GM12801 (cell line): ENCODE results near the gene DCAF6.

Source experiments
- TF ChIP-seq, protein P1 (sequence below): IDR thresholded peaks from one replicate; pipeline ENCODE4 v1.5.1; 2011; ENCODE audit warnings: control low read depth; ENCODE audit not compliant: insufficient read length; ENCODE audit errors: extremely low read depth

DCAF6 gene

DNA sequence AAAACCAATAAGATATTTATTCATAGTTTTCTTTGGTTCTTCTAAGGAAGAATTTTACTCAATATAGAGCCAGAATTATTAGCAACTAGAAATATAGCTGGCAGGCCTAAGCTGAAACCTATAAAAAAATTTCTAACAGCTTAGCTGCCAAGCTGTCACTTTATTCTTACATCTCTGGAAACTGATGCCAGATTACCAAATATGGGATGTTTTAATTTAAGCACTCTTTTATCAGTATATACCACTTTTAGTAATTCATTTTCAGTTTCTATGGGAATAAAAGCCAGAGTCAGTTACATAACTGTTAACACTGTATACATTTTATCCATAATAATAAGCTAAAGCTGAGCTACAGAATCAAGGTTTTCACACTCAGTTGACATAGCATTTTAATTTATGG, 69.0 kb downstream of the DCAF6 start:
- TF ChIP-seq, protein P1, sequence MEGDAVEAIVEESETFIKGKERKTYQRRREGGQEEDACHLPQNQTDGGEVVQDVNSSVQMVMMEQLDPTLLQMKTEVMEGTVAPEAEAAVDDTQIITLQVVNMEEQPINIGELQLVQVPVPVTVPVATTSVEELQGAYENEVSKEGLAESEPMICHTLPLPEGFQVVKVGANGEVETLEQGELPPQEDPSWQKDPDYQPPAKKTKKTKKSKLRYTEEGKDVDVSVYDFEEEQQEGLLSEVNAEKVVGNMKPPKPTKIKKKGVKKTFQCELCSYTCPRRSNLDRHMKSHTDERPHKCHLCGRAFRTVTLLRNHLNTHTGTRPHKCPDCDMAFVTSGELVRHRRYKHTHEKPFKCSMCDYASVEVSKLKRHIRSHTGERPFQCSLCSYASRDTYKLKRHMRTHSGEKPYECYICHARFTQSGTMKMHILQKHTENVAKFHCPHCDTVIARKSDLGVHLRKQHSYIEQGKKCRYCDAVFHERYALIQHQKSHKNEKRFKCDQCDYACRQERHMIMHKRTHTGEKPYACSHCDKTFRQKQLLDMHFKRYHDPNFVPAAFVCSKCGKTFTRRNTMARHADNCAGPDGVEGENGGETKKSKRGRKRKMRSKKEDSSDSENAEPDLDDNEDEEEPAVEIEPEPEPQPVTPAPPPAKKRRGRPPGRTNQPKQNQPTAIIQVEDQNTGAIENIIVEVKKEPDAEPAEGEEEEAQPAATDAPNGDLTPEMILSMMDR, result no peak

DNA sequence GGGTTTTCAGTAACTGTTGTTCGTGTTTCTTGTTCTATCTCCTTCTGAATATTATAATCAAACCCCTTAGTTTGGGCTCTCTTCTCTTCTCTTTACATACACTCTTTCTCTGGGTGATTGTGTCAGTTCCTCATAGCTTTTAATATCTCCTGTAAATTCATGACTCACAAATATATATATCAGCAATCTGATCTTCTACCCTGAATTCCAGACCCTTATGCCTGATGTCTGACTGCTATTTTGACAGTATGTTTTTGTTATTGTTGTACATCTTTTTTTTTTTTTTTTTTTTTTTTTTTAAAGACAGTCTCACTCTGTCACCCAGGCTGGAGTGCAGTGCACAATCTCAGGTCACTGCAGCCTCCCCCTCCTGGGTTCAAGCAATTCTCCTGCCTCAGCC, 71.2 kb downstream of the DCAF6 start:
- TF ChIP-seq, protein P1, result no peak

DNA sequence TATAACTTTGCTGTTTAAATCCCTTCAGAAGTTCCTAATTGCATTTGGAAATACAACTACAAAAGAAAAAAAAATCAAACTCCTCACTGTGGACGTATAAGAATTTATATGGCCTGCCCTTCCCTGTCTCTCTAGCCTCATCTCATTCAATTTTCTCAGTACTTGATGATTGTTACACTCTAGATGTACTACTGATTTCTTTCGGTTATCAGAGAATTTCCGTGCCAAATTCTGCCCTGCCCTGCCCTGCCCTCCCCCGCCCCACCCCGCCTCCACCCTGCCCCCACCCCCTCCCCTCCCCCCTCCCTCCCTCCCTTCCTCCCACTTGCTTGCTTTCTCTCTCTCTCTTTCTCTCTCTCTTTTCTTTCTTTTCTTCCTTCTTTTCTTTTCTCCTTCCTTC, 72.1 kb downstream of the DCAF6 start:
- TF ChIP-seq, protein P1, result no peak

DNA sequence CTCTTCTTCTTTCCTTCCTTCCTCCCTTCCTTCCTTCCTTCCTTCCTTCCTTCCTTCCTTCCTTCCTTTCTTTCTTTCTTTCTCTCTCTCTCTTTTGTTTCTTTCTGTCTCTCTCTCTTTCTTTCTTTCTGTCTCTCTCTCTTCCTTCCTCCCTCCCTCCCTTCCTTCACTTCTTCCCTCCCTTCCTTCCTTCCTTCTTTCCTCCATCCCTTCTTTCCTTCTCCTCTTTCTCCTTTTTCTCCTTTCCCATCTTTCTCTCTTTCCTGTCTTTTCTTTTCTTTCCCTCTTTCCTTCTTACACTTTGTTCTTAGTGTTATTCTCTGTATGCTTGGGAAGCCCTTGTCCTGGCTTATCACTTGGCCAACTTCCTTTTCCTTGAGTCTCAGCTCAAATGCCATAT, 72.8 kb downstream of the DCAF6 start:
- TF ChIP-seq, protein P1, result no peak

DNA sequence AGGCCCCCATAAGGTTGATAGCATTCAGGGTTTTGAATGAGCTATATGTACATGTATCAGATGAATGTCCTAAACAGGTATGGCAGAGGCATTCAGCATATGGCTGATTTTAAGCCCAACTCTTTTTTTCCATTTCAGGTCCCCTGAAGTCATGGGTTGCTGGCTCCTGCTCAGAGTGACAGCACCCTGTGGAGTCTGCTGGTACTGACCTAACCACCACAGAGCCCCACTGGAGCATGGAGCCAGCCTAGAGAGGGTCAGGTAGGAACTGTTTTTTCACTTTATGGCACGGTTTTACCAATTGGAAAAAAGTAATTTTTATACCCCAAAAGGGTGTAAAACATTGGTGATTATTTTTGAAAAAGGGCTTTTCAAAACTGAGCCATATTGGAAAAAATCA, 82.9 kb downstream of the DCAF6 start:
- TF ChIP-seq, protein P1, result no peak

DNA sequence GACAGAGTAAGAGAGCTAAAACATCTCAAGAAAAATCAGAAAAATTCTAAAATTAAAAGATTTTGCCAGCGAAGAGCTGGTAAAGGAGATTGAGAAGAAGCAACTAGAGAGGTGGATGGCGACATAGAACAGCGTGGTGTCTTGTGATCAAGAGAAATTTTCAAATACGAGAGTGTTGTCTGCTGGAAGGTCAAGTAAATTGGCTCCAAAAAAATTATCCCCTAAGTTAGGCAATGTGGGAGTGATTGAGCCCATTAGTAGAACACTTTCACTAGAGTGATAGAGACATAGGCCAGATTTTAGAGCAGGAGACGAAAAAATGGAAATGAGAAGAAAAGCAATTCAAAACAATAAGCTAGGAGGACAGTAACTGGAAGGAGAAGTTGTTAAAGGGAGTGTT, 94.7 kb downstream of the DCAF6 start:
- TF ChIP-seq, protein P1, result no peak

DNA sequence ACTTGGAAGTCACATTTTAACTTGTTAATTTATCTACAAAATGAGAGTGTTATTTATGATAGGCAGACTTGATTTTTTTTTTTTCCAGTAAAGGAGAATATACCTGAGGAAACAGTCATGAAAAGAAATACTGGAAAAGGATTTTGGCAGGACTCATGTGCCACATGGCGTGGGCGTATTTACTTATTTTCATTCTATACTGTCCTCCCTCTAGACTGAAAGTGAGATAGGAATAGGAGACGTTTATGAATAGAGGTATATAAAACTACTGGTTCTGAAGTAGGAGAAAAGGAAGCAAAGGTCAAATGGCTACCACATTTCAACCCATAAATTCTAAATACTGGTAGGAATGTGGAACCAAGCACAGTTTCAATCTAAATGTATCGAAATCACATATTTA, 95.1 kb downstream of the DCAF6 start:
- TF ChIP-seq, protein P1, result no peak

DNA sequence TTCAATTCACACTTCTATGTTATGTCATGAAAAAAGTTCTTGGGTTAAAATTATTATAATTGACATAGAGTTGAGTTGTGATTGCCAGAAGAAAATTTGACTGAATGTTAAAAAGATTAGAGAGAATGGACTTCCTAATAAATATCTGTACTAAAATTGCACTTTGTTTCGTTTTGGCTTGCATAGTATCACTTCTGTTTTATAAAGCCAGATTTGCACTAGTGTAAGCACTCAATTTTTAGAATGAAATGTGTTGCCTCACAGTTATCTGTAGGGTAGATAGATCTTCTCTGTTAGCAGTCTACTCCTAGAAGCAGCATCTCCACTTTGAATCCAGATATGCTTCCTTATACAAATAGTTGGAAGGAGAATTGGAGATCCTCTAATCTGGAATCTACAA, 95.5 kb downstream of the DCAF6 start:
- TF ChIP-seq, protein P1, result no peak
